CD14-positive monocyte (primary cell): ENCODE data around the gene GAL3ST2. TPM values are rescaled to one million over a fixed set of nuclear protein-coding genes. Genes with fewer than 3 reads are reported as not detected.

Experiments
- DNase-seq, 3 donors: peaks; one replicate each; pipeline ENCODE4 v3.0.0-alpha.2; 2011 to 2022
- H2AFZ ChIP-seq: 2 replicates; pipeline ENCODE4 v1.6.0; 2012; ENCODE audit warnings: mild to moderate bottlenecking, low read depth, low read length, inconsistent platforms; ENCODE audit not compliant: insufficient read depth, poor library complexity, severe bottlenecking
- H3K27ac ChIP-seq, 2 donors: 1 replicate in 1 of 2; 2 replicates in 1 of 2; pipeline ENCODE4 v1.5.1; 2012 to 2013; ENCODE audit warnings: low read length in 2 of 2, control low read depth in 1 of 2, inconsistent platforms in 1 of 2, low read depth in 1 of 2, mild to moderate bottlenecking in 1 of 2
- H3K27me3 ChIP-seq, 2 donors: one replicate each; pipeline versions ENCODE4 v1.6.0 to v1.6.1; 2011 to 2013; ENCODE audit warnings: low read length in 2 of 2; ENCODE audit not compliant: control insufficient read depth in 2 of 2, insufficient read depth in 2 of 2
- H3K36me3 ChIP-seq, 2 donors: replicated peaks in 1 of 2; 1 replicate in 1 of 2; 2 replicates in 1 of 2; pipeline versions ENCODE4 v1.5.1 to v1.6.1; 2012 to 2013; ENCODE audit warnings: low read length in 2 of 2, control low read depth in 1 of 2, inconsistent platforms in 1 of 2, mild to moderate bottlenecking in 1 of 2; ENCODE audit not compliant: insufficient read depth in 2 of 2, control insufficient read depth in 1 of 2
- H3K4me1 ChIP-seq, 2 donors: 1 replicate in 1 of 2; 2 replicates in 1 of 2; pipeline versions ENCODE4 v1.5.1 to v1.6.1; 2012 to 2013; ENCODE audit warnings: low read length in 2 of 2, control low read depth in 1 of 2, inconsistent platforms in 1 of 2, mild to moderate bottlenecking in 1 of 2, moderate library complexity in 1 of 2; ENCODE audit not compliant: insufficient read depth in 2 of 2, control insufficient read depth in 1 of 2
- H3K4me2 ChIP-seq: replicated peaks from 2 replicates; pipeline ENCODE3; 2012; ENCODE audit warnings: low read length, moderate library complexity, mild to moderate bottlenecking; ENCODE audit not compliant: poor library complexity, severe bottlenecking; ENCODE audit errors: extremely low read depth
- H3K4me3 ChIP-seq, 3 experiments: fragments of 200-600 bp in 1 of 3; sonication (generic) in 1 of 3; replicated peaks in 1 of 3; 1 replicate in 2 of 3; 2 replicates in 1 of 3; pipeline ENCODE4 v1.5.1; 2011 to 2013; ENCODE audit warnings: low read length in 3 of 3, mild to moderate bottlenecking in 3 of 3, control low read depth in 2 of 3, low read depth in 2 of 3, inconsistent platforms in 1 of 3, moderate library complexity in 1 of 3
- H3K79me2 ChIP-seq: 2 replicates; pipeline ENCODE4 v1.6.0; 2012; ENCODE audit warnings: mild to moderate bottlenecking, control low read depth, inconsistent platforms, low read length, moderate library complexity; ENCODE audit not compliant: insufficient read depth
- H3K9ac ChIP-seq: 2 replicates; pipeline ENCODE4 v1.6.0; 2017; ENCODE audit warnings: low read length, mild to moderate bottlenecking; ENCODE audit not compliant: insufficient read depth, poor library complexity, severe bottlenecking
- H3K9me3 ChIP-seq, 2 donors: replicated peaks in 1 of 2; 1 replicate in 1 of 2; 2 replicates in 1 of 2; pipeline versions ENCODE4 v1.5.1 to v1.6.1; 2012 to 2013; ENCODE audit warnings: low read length in 2 of 2, control low read depth in 1 of 2; ENCODE audit not compliant: control insufficient read depth in 1 of 2, insufficient read depth in 1 of 2
- H4K20me1 ChIP-seq: 2 replicates; pipeline ENCODE4 v1.6.0; 2012; ENCODE audit warnings: mild to moderate bottlenecking, low read length, control low read depth, moderate library complexity; ENCODE audit not compliant: insufficient read depth
- H3K27ac Mint-ChIP-seq, 7 donors: one replicate each; pipeline ENCODE4 v1.8.0; 2020; ENCODE audit warnings: mild to moderate bottlenecking in 7 of 7, mixed read lengths in 7 of 7, moderate library complexity in 6 of 7, inconsistent platforms in 2 of 7
- H3K27me3 Mint-ChIP-seq, 3 donors: one replicate each; pipeline ENCODE4 v1.8.0; 2021 to 2022; ENCODE audit warnings: low read depth in 3 of 3, mild to moderate bottlenecking in 3 of 3, mixed read lengths in 3 of 3, moderate library complexity in 3 of 3, inconsistent platforms in 1 of 3
- H3K36me3 Mint-ChIP-seq, 2 donors: one replicate each; pipeline ENCODE4 v1.8.0; 2020; ENCODE audit warnings: mixed read lengths in 2 of 2, inconsistent platforms in 1 of 2, mild to moderate bottlenecking in 1 of 2
- H3K4me1 Mint-ChIP-seq: one replicate; pipeline ENCODE4 v1.8.0; 2020; ENCODE audit warnings: mild to moderate bottlenecking, mixed read lengths
- H3K4me3 Mint-ChIP-seq, 2 donors: one replicate each; pipeline ENCODE4 v1.8.0; 2020; ENCODE audit warnings: mild to moderate bottlenecking in 2 of 2, mixed read lengths in 2 of 2, moderate library complexity in 1 of 2
- H3K9me3 Mint-ChIP-seq, 7 donors: one replicate each; pipeline ENCODE4 v1.8.0; 2020 to 2022; ENCODE audit warnings: mixed read lengths in 7 of 7, mild to moderate bottlenecking in 6 of 7, moderate library complexity in 6 of 7, inconsistent platforms in 2 of 7
- CTCF ChIP-seq: fragments of 200-600 bp; IDR thresholded peaks from one replicate; pipeline ENCODE4 v1.8.0; 2022; ENCODE audit warnings: antibody characterized with exemption, mild to moderate bottlenecking
- WGBS: methylation state at CpG from one replicate; pipeline ENCODE4 v1.1.5; 2013; ENCODE audit warnings: missing lambda C conversion rate; ENCODE audit not compliant: insufficient coverage; 5-methylcytosine and 5-hydroxymethylcytosine counted together
- intact Hi-C, 2 donors: fragments of 100-400 bp; cut with micrococcal nuclease; formaldehyde crosslinking; loops; one replicate each; pipeline versions ENCODE4 v1.15.0 to v1.15.1; 2023
- polyA plus RNA-seq, 3 donors: library from polyadenylated mRNA; depleted of rRNA in 1 of 3; unstranded in 2 of 3; stranded (reverse) in 1 of 3; fragments of 300-500 nt in 2 of 3; fragments of >200 nt in 1 of 3; fragmentation: Illumina TruSeq in 2 of 3; gene quantifications; 1 replicate in 2 of 3; 2 replicates in 1 of 3; pipeline ENCODE4 v1.2.3, GENCODE V29; 2012 to 2021

The GAL3ST2 gene
- polyA plus RNA-seq, 3 donors, result not detected

DNA sequence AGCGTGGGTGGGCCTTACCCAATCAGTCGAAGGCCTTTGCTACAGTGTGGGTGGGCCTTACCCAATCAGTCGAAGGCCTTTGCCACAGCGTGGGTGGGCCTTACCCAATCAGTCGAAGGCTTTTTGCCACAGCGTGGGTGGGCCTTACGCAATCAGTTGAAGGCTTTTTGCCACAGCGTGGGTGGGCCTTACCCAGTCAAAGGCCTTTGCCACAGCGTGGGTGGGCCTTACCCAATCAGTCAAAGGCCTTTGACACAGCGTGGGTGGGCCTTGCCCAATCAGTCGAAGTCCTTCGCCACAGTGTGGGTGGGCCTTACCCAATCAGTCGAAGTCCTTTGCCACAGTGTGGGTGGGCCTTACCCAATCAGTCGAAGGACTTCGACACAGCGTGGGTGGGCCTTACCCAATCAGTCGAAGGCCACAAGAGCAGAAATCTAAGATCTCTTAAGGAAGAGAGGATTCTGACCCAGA lies 16.3 kb upstream of the GAL3ST2 start:
- Mint-ChIP-seq H3K36me3 (peaks cover 39 to 54% of the 10 kb centered on the region in 2 donors), H3K4me3 (no peak overlapping the region)
- no peak for TF ChIP-seq CTCF

GRCh38 chr2:241762321-241762932 lies 14.2 kb upstream of the GAL3ST2 start:
- Histone ChIP-seq H3K27me3 (no peaks in the 10 kb centered on the region), H4K20me1 (no peaks in the 10 kb centered on the region), H3K4me2 (no peak overlapping the region), H3K36me3 (peaks cover 6 to 34% of the 10 kb centered on the region in 2 donors), H3K9me3 (peaks cover 5 to 6% of the 10 kb centered on the region in 2 donors), H3K9ac (no peak overlapping the region), H3K4me1 (peaks cover 11 to 14% of the 10 kb centered on the region in 2 donors), H3K4me3 (no peak overlapping the region), H3K79me2 (no peaks in the 10 kb centered on the region), H2AFZ (no peak overlapping the region), H3K27ac (no peak overlapping the region)
- no peak for DNase-seq
- Mint-ChIP-seq H3K9me3 (peaks cover 0 to 8% (median 2%) of the 10 kb centered on the region in 7 donors), H3K4me3 (no peak overlapping the region), H3K4me1 (peaks cover 20% of the 10 kb centered on the region), H3K36me3 (peaks cover 24 to 35% of the 10 kb centered on the region in 2 donors), H3K27me3 (peaks cover 0 to 7% (median 0%) of the 10 kb centered on the region in 3 donors), H3K27ac (peak overlapping the region in 3 of 7 donors; percentile 47 to 75 (median 47))
- no peak for TF ChIP-seq CTCF
- WGBS, result 96% methylated on average over 14 of the region's 18 CpGs
- intact Hi-C loops, result no loop called here

More for the DNA sequence above, 16.3 kb upstream of the GAL3ST2 start:
- Histone ChIP-seq H3K9ac (no peak overlapping the region), H3K79me2 (no peaks in the 10 kb centered on the region), H2AFZ (no peak overlapping the region), H3K4me3 (no peak overlapping the region), H3K27ac (no peak overlapping the region), H3K36me3 (peaks cover 16 to 55% of the 10 kb centered on the region in 2 donors), H4K20me1 (no peaks in the 10 kb centered on the region), H3K4me1 (peaks cover 11 to 14% of the 10 kb centered on the region in 2 donors), H3K9me3 (peaks cover 5 to 6% of the 10 kb centered on the region in 2 donors), H3K27me3 (no peaks in the 10 kb centered on the region), H3K4me2 (no peak overlapping the region)
- peaks cover 20% of the 10 kb centered on the region for H3K4me1 Mint-ChIP-seq
- 96% methylated on average over 12 of the region's 17 CpGs for WGBS
- no peak for DNase-seq
- H3K27ac Mint-ChIP-seq, result no peak overlapping the region
- peaks cover 0 to 7% (median 0%) of the 10 kb centered on the region in 3 donors for H3K27me3 Mint-ChIP-seq
- intact Hi-C loops, result no loop called here
- H3K9me3 Mint-ChIP-seq, result peaks cover 2 to 8% (median 2%) of the 10 kb centered on the region in 7 donors
